Lower leg skin (tissue), 3 donors: ENCODE data around the gene NOL4L.

ENCODE experiments used
- CTCF ChIP-seq, 3 donors: fragments of 450-650 bp; IDR thresholded peaks; one replicate each; pipeline ENCODE4 v1.5.1; 2016; ENCODE audit warnings: antibody characterized with exemption in 3 of 3, mild to moderate bottlenecking in 3 of 3, moderate library complexity in 2 of 3
- POLR2A ChIP-seq, 2 donors: fragments of 450-650 bp; IDR thresholded peaks; one replicate each; pipeline ENCODE4 v1.6.1; 2016 to 2017; ENCODE audit warnings: antibody characterized with exemption in 2 of 2, mild to moderate bottlenecking in 1 of 2, moderate library complexity in 1 of 2

GRCh38 chr20:32451340-32451681, 133.8 kb downstream of the NOL4L start:
- TF ChIP-seq CTCF (IDR thresholded peaks at IDR 0.05) (no peak), POLR2A (IDR thresholded peaks at IDR 0.05) (no peak)
